Adrenal gland (tissue), 12 donors: Measurements from ENCODE around the gene TULP1. TPM values are rescaled to one million over a fixed set of nuclear protein-coding genes. Genes with fewer than 3 reads are reported as not detected.

Source experiments
- DNase-seq, 7 donors: peaks; one replicate each; pipeline ENCODE4 v3.0.0-alpha.2; 2019 to 2020
- H3K27ac ChIP-seq, 5 donors: fragments of 200-600 bp; sonication (generic) in 4 of 5; 1 replicate in 3 of 5; 2 replicates in 2 of 5; pipeline versions ENCODE4 v1.5.1 to v1.8.0; 2016 to 2020; ENCODE audit warnings: mild to moderate bottlenecking in 1 of 5
- H3K27me3 ChIP-seq: fragments of 200-600 bp; 2 replicates; pipeline ENCODE4 v1.8.0; 2021
- H3K36me3 ChIP-seq, 2 donors: fragments of 200-600 bp; replicated peaks in 1 of 2; 1 replicate in 1 of 2; 2 replicates in 1 of 2; pipeline versions ENCODE4 v1.5.1 to v1.8.0; 2018 to 2022
- H3K4me1 ChIP-seq, 2 donors: fragments of 200-600 bp; replicated peaks in 1 of 2; 1 replicate in 1 of 2; 2 replicates in 1 of 2; pipeline versions ENCODE4 v1.5.1 to v1.8.0; 2018 to 2021
- H3K4me3 ChIP-seq, 4 donors: fragments of 200-600 bp; sonication (generic) in 3 of 4; one replicate each; pipeline ENCODE4 v1.5.1; 2016 to 2018
- H3K9me3 ChIP-seq, 3 donors: fragments of 200-600 bp; sonication (generic) in 1 of 3; replicated peaks in 1 of 3; 1 replicate in 2 of 3; 2 replicates in 1 of 3; pipeline versions ENCODE4 v1.5.1 to v1.8.0; 2016 to 2021
- POLR2A ChIP-seq, 2 donors: fragments of 450-650 bp; IDR thresholded peaks; one replicate each; pipeline ENCODE4 v1.6.1; 2017; ENCODE audit warnings: antibody characterized with exemption in 2 of 2, mild to moderate bottlenecking in 2 of 2, moderate library complexity in 1 of 2
- whole genome bisulfite sequencing, 4 donors: extraction: QIAGEN DNeasy Blood & Tissue Kit in 2 of 4; methylation state at CpG; one replicate each; pipeline versions ENCODE4 v1.1.5 to v1.1.7; 2013 to 2017; 5-methylcytosine and 5-hydroxymethylcytosine counted together
- intact Hi-C, 2 donors: fragments of 100-400 bp; cut with DNase I; formaldehyde crosslinking; loops; one replicate each; pipeline versions ENCODE4 v1.14.1 to v1.15.0; 2022 to 2023
- polyA plus RNA-seq, 3 donors: library from polyadenylated mRNA; stranded (reverse); fragments of 200-250 nt in 2 of 3; fragments of 350-450 nt in 1 of 3; fragmentation: Illumina TruSeq in 1 of 3; extraction: RNeasy Lipid Tissue Mini Kit (QIAGEN cat#74804) in 1 of 3; gene quantifications; one replicate each; pipeline ENCODE4 v1.2.3, GENCODE V29; 2013 to 2014
- total RNA-seq, 9 donors: library from RNA; depleted of rRNA in 4 of 9; stranded (reverse); fragments of >200 nt in 4 of 9; fragments of 120-200 nt in 1 of 9; fragmentation: NEBNext Ultra II Directional in 1 of 9; extraction: Animal tissue kit (Norgen Biotek cat#: 25700) in 1 of 9; gene quantifications; one replicate each; pipeline versions ENCODE4 v1.1.0 to v1.2.4, GENCODE V29; 2013 to 2023
- TF ChIP-seq, protein P1 (sequence below), 6 experiments: fragments of 450-650 bp in 4 of 6; fragments of 200-600 bp in 2 of 6; sonication (generic) in 1 of 6; IDR thresholded peaks; 1 replicate in 5 of 6; 2 replicates in 1 of 6; pipeline versions ENCODE4 v1.5.1 to v1.8.0; 2016 to 2021; ENCODE audit warnings: antibody characterized with exemption in 6 of 6, mild to moderate bottlenecking in 2 of 6, moderate library complexity in 1 of 6
- donor health status: healthy with polysubstance abuse.
- donor health status: Bipolar disorder and iron deficiency.
- donor health status: DM: yes; HTN: yes; CAD: no.
- donor health status: DM: no; HTN: no; CAD: no.
- donor health status: DM: no; HTN: no; CAD: no.
- donor health status: DM: yes; HTN: yes; CAD: no.

TULP1 gene
- total and polyA plus RNA-seq, 12 donors = 0.06 to 0.80 (median 0.07) TPM; not detected in 9

DNA sequence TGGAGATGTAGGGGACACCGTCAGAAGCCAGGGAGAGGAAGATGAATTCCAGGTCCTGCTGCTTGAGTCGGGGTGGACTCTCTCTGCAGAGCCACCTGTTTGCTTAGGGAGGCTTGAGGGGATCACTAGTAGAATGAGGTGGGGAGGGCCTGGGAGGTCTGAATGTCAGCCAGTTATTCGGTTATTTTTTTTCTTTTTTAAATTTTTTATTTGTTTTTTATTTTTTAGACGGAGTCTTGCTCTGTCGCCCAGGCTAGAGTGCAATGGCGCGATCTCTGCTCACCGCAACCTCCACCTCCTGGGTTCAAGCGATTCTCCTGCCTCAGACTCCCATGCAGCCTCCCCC is 24.2 kb downstream of the TULP1 start:
- 79 to 87% (median 83%) methylated on average over 9 of the region's 9 CpGs for WGBS, 4 donors

DNA sequence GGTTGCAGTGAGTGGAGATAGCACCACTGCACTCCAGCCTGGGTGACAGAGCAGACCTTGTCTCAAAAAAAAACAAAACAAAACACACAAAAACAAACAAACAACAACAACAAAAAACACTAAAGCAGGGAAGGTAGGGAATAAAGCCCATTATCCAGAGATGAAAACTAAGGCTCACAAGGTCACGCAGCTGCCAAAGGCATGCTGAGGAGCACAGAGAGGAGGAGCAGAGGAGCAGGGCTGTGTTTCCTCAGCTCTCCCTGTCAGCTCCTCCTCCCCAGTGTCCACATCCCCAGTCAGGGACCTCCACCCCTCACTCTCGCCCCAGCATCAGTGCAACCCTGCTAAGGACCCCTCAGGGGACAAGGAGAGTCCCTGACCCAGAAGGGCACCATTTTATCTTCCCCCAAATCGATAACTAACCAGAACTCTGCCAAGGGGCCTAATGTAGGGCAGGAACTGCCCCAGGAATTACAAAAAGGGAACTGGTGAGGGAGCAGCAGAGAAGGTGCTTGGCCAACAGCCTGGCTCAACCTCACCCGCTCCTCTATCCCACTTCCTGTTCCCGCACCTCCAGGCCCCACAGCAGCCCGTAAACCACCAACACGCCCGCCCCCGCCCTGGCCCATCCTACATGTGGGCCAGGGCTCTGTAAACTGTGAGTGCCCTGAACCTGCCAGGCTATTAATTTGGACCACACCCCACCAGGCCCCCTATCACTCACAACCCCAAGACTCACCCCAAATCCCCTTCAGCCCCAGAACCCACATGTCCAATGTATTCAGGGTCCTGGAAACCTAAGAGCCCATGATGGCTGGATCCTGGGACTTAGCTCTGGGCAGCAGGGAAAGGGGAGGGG is 24.8 kb downstream of the TULP1 start:
- Histone ChIP-seq H3K4me3 (no peak overlapping the region), H3K4me1 (peaks cover 8 to 16% of the 10 kb centered on the region in 2 donors), H3K27me3 (no peaks in the 10 kb centered on the region), H3K36me3 (no peaks in the 10 kb centered on the region), H3K27ac (peak overlapping the region in 1 of 5 donors; percentile 66), H3K9me3 (no peaks in the 10 kb centered on the region)
- WGBS, 4 donors = 51 to 100% (median 67%) methylated on average over 1 to 9 of the region's 9 CpGs
- no peak for DNase-seq
- intact Hi-C loops = no loop called here
- TF ChIP-seq, protein P1, sequence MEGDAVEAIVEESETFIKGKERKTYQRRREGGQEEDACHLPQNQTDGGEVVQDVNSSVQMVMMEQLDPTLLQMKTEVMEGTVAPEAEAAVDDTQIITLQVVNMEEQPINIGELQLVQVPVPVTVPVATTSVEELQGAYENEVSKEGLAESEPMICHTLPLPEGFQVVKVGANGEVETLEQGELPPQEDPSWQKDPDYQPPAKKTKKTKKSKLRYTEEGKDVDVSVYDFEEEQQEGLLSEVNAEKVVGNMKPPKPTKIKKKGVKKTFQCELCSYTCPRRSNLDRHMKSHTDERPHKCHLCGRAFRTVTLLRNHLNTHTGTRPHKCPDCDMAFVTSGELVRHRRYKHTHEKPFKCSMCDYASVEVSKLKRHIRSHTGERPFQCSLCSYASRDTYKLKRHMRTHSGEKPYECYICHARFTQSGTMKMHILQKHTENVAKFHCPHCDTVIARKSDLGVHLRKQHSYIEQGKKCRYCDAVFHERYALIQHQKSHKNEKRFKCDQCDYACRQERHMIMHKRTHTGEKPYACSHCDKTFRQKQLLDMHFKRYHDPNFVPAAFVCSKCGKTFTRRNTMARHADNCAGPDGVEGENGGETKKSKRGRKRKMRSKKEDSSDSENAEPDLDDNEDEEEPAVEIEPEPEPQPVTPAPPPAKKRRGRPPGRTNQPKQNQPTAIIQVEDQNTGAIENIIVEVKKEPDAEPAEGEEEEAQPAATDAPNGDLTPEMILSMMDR (IDR thresholded peaks at IDR 0.05) = no peak
- no peak for TF ChIP-seq POLR2A (IDR thresholded peaks at IDR 0.05)

More for the DNA sequence above, 24.2 kb downstream of the TULP1 start:
- Histone ChIP-seq H3K4me3 (no peak overlapping the region), H3K9me3 (no peaks in the 10 kb centered on the region), H3K27ac (peak overlapping the region in 1 of 5 donors; percentile 66), H3K4me1 (peaks cover 8 to 16% of the 10 kb centered on the region in 2 donors), H3K27me3 (no peaks in the 10 kb centered on the region), H3K36me3 (no peaks in the 10 kb centered on the region)
- TF ChIP-seq POLR2A (IDR thresholded peaks at IDR 0.05) = no peak
- TF ChIP-seq, protein P1 (IDR thresholded peaks at IDR 0.05) = no peak
- no peak for DNase-seq
- intact Hi-C loops = no loop called here

DNA sequence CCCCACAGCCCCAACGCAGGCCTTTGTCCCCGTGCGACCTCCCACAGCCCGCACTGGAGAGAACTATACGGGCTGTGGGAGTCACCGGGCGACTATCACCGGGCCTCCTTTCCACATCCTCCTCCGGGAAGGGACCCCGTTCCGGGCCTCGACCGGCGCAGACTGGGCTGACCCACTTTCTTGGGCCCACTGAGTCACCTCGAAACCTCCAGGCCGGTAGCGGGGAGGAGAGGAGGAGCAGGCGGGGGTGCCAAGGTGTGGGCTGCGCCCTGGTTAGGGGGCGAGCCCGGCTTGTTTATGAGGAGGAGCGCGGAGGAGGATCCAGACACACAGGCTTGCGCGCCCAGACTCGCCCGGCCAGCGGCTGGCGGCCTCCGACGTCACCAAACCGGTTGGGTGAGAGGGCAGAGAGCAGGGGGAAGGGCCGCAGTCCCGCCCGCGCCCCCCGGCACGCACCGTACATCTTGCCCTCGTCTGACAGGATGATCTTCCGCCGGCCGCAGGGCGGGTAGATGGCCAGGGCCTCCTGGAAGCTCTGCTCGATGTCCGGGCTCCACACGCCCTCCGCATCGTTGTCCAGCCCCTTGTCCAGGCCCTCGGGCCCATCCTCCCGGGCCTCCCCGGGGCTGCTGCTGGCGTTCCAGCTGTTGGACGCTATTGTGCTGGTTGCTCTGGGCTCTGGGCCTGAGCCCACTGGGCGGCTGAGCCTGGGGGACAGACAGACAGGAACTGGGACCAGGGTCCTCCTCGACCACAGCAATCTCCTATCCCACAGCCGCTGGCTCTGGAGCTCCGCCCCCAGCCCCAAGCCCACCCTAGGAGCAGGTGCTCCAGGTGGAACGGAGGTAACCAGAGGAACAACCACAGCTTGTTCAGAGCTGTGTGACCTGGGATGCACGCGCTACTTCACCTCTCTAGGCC is 26.4 kb downstream of the TULP1 start:
- Histone ChIP-seq H3K4me3 (no peak overlapping the region), H3K36me3 (no peaks in the 10 kb centered on the region), H3K9me3 (no peaks in the 10 kb centered on the region), H3K27me3 (no peaks in the 10 kb centered on the region), H3K27ac (peak overlapping the region in 4 of 5 donors; percentile 28 to 73 (median 58)), H3K4me1 (peaks cover 8 to 19% of the 10 kb centered on the region in 2 donors)
- TF ChIP-seq POLR2A (IDR thresholded peaks at IDR 0.05) = no peak
- DNase-seq = no peak
- WGBS, 4 donors = 68 to 84% (median 76%) methylated on average over 50 to 61 of the region's 61 CpGs
- intact Hi-C loops = no loop called here

DNA sequence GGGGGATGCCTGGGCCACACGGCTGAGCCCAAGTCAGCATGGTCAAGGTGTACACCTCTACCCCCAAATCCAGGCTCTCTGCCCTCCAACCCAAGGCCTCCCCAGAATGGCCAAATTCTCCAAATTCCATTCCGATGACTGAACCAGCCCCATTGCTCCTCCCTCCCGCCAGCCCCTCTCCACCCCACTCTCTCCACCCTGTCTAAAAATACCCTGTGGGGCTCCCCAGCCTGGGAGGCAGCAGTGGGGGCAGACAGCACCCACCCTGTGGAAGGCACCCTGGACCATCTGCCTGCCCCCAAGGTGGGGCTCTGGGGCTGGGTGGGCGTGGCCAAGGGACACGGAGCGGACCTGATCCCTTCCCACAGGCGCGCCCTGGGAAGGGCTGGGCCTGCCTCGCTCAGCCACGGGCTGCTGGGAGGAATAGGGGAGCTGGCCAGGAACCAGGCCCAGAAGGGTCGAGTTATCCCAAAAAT is 27.3 kb downstream of the TULP1 start:
- H3K27ac ChIP-seq = peak overlapping the region in 4 of 5 donors; percentile 28 to 73 (median 58)
- peaks cover 8 to 25% of the 10 kb centered on the region in 2 donors for H3K4me1 ChIP-seq

More for the DNA sequence above, 27.3 kb downstream of the TULP1 start:
- TF ChIP-seq, protein P1 (IDR thresholded peaks at IDR 0.05) = no peak
- TF ChIP-seq POLR2A (IDR thresholded peaks at IDR 0.05) = no peak
- Histone ChIP-seq H3K27me3 (no peaks in the 10 kb centered on the region), H3K4me3 (no peak overlapping the region), H3K36me3 (no peaks in the 10 kb centered on the region), H3K9me3 (no peaks in the 10 kb centered on the region)
- intact Hi-C loops = no loop called here
- 67 to 80% (median 70%) methylated on average over 10 to 11 of the region's 11 CpGs for WGBS, 4 donors
- DNase-seq = no peak
